ENCODE results near the gene ATF6.

Gene ATF6

DNA sequence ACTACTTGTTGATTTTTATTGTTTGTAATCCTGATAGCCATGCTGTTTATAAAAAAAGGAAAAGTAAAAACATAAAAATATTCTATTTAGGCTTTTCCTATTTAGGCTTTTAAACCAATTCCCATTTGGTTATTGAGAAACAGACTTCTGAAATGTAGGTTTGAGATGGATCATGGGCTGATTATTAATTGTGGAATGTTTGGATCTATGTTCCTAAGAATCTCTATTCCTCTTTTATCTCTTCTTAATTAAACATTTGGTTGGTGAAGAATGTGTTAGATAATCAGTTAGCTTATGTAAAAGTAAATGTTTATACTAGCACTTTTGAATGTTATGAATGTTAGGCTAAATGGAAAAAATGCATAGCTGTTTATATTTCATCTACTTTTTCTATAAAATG is 97.4 kb downstream of the ATF6 start:
- no peaks in the 10 kb centered on the region for H3K9me3 ChIP-seq (ENCODE audit: severe bottlenecking)
- no peak overlapping the region for H3K4me3 ChIP-seq (ENCODE audit: low read depth, low read length)
- H3K36me3 ChIP-seq: peaks cover 19% of the 10 kb centered on the region
- H3K27me3 ChIP-seq (ENCODE audit: insufficient read depth, low read depth, severe bottlenecking): no peaks in the 10 kb centered on the region
- no peak for DNase-seq
- TF ChIP-seq, protein P1, sequence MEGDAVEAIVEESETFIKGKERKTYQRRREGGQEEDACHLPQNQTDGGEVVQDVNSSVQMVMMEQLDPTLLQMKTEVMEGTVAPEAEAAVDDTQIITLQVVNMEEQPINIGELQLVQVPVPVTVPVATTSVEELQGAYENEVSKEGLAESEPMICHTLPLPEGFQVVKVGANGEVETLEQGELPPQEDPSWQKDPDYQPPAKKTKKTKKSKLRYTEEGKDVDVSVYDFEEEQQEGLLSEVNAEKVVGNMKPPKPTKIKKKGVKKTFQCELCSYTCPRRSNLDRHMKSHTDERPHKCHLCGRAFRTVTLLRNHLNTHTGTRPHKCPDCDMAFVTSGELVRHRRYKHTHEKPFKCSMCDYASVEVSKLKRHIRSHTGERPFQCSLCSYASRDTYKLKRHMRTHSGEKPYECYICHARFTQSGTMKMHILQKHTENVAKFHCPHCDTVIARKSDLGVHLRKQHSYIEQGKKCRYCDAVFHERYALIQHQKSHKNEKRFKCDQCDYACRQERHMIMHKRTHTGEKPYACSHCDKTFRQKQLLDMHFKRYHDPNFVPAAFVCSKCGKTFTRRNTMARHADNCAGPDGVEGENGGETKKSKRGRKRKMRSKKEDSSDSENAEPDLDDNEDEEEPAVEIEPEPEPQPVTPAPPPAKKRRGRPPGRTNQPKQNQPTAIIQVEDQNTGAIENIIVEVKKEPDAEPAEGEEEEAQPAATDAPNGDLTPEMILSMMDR (IDR thresholded peaks at IDR 0.05; ENCODE audit: low read depth, low read length): no peak
- no peak overlapping the region for H3K27ac ChIP-seq

DNA sequence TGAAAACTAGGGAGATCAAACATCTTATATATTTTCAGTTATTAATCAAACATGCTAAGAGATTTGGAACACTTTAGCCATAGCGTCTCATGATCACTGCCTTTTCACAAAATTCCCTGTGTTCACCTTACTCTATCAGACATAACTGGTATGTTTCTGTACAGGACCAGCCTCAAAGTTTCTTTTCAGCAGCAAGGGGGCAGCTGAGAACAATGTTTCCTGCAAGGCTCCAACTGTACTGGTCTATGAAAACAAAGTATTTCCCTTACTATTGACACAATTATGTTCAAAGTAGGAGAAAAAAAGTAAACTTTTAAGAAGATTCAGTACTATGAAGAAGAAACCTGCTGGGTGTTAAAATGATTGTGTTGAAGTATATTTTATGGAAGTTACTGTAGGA is 98.5 kb downstream of the ATF6 start:
- no peak overlapping the region for H3K4me3 ChIP-seq (ENCODE audit: low read depth, low read length)
- H3K9me3 ChIP-seq (ENCODE audit: severe bottlenecking): no peaks in the 10 kb centered on the region
- H3K36me3 ChIP-seq: peaks cover 19% of the 10 kb centered on the region
- H3K27ac ChIP-seq: no peak overlapping the region
- no peaks in the 10 kb centered on the region for H3K27me3 ChIP-seq (ENCODE audit: insufficient read depth, low read depth, severe bottlenecking)
- TF ChIP-seq, protein P1 (IDR thresholded peaks at IDR 0.05; ENCODE audit: low read depth, low read length): no peak
- no peak for DNase-seq

DNA sequence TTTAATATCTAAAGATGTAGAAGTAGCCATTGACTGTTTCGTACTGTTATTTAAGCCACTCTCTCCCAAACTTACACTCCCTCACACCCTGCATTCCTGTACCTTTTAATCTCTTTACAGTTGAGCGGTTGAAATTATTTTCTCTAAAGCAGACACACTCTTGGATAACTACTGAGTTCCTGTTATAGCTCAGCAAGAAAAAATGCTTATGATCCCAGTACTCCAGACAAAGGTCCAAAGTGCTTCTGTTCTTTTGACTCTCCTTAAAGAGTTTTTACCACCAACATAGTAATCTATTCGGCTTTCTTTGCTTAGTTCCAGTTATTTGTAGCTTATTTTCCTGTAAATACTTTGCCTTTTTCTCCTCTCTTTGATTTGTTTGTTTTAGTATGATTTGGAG is 100.1 kb downstream of the ATF6 start:
- H3K36me3 ChIP-seq: peaks cover 11% of the 10 kb centered on the region
- TF ChIP-seq, protein P1 (IDR thresholded peaks at IDR 0.05; ENCODE audit: low read depth, low read length): no peak

DNA sequence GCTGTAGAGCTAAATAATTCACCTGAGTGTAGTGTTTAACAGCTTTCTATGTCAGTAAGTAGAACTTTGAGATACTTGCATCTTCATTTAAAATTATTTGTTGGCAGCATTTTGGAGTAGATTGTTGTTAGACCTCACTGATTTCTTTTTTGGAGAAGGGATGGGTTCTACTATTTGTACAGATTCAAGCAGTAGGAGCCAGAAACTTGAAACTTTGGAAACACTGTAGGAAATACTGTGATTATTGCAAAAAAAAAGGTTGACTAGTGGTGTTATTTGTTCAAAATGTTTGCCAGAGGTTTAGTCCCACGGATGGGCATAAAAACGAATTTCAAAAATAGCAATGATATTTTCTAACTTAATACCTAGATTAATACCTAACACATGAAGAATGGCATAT is 102.7 kb downstream of the ATF6 start:
- Histone ChIP-seq H3K4me3 (ENCODE audit: low read depth, low read length) (no peak overlapping the region), H3K27me3 (ENCODE audit: insufficient read depth, low read depth, severe bottlenecking) (no peaks in the 10 kb centered on the region), H3K36me3 (peaks cover 5% of the 10 kb centered on the region; the same call in 1 of the 2 replicates), H3K27ac (no peak overlapping the region), H3K9me3 (ENCODE audit: severe bottlenecking) (no peaks in the 10 kb centered on the region)
- TF ChIP-seq, protein P1 (IDR thresholded peaks at IDR 0.05; ENCODE audit: low read depth, low read length): no peak
- DNase-seq: no peak

More for the DNA sequence above, 100.1 kb downstream of the ATF6 start:
- Histone ChIP-seq H3K9me3 (ENCODE audit: severe bottlenecking) (no peaks in the 10 kb centered on the region), H3K27me3 (ENCODE audit: insufficient read depth, low read depth, severe bottlenecking) (no peaks in the 10 kb centered on the region), H3K27ac (no peak overlapping the region), H3K4me3 (ENCODE audit: low read depth, low read length) (no peak overlapping the region)
- no peak for DNase-seq

DNA sequence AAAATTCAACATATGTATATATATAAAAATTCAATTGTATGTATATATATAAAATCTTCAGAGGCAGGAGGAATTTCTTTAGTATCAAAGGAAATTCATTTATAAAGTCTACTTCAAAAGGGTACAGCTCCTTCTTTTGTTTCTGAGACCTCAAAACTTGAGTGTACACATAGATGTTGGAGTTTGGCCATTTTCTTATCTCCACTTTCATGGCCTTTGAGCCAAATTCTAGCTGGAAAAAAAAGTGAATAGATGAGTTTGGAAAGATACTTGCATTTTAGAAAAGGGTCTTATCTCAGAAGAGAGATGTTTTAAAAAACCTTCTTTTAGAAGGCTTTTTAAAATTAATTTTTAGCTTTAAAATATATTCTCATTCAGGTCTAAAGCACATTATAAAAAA is 103.2 kb downstream of the ATF6 start:
- TF ChIP-seq, protein P1 (IDR thresholded peaks at IDR 0.05; ENCODE audit: low read depth, low read length): no peak
- H3K27me3 ChIP-seq (ENCODE audit: insufficient read depth, low read depth, severe bottlenecking): no peaks in the 10 kb centered on the region
- H3K36me3 ChIP-seq: peaks cover 3% of the 10 kb centered on the region; the same call in 1 of the 2 replicates
- no peaks in the 10 kb centered on the region for H3K9me3 ChIP-seq (ENCODE audit: severe bottlenecking)
- H3K27ac ChIP-seq: no peak overlapping the region
- DNase-seq: no peak
- no peak overlapping the region for H3K4me3 ChIP-seq (ENCODE audit: low read depth, low read length)

DNA sequence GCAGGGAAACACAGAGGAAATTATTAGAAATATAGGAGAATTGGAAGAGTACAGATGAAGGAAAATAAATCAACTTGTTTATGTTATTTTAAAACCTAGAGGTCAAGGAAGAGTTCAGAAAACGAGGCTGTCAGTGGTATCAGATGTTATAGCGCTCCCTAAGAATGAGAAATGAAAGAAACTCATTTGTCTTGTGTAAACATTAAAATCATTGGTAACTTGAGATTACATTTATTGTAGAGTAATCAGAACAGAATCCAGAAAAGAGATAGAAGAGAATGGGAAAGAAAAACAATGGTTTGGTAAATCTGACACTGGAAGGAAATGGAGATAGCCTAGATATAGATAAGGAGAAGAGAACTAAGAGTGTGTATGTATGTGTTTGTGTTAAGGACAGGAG is 106.4 kb downstream of the ATF6 start:
- no peaks in the 10 kb centered on the region for H3K27me3 ChIP-seq (ENCODE audit: insufficient read depth, low read depth, severe bottlenecking)
- no peak overlapping the region for H3K27ac ChIP-seq
- TF ChIP-seq, protein P1 (IDR thresholded peaks at IDR 0.05; ENCODE audit: low read depth, low read length): no peak
- no peak overlapping the region for H3K4me3 ChIP-seq (ENCODE audit: low read depth, low read length)
- no peaks in the 10 kb centered on the region for H3K9me3 ChIP-seq (ENCODE audit: severe bottlenecking)
- DNase-seq: no peak
- H3K36me3 ChIP-seq: no peaks in the 10 kb centered on the region
